Glutamatergic neuron (in vitro differentiated cells): Measurements from ENCODE around the gene LAMA1. TPM values are rescaled to one million over a fixed set of nuclear protein-coding genes. Genes with fewer than 3 reads are reported as not detected.

Experiments used
- DNase-seq: peaks from one replicate; pipeline ENCODE4 v3.0.0; 2022
- H3K27ac Mint-ChIP-seq: one replicate; pipeline ENCODE4 v1.8.0; 2020; ENCODE audit warnings: mild to moderate bottlenecking, mixed read lengths, inconsistent platforms; ENCODE audit not compliant: unreplicated experiment
- H3K27me3 Mint-ChIP-seq: one replicate; pipeline ENCODE4 v1.8.0; 2020; ENCODE audit warnings: mild to moderate bottlenecking, moderate library complexity, mixed read lengths, inconsistent platforms; ENCODE audit not compliant: unreplicated experiment
- H3K36me3 Mint-ChIP-seq: one replicate; pipeline ENCODE4 v1.8.0; 2020; ENCODE audit warnings: mild to moderate bottlenecking, mixed read lengths, inconsistent platforms; ENCODE audit not compliant: unreplicated experiment
- H3K4me1 Mint-ChIP-seq: one replicate; pipeline ENCODE4 v1.8.0; 2020; ENCODE audit warnings: mild to moderate bottlenecking, low read depth, mixed read lengths, inconsistent platforms; ENCODE audit not compliant: unreplicated experiment
- H3K4me3 Mint-ChIP-seq: one replicate; pipeline ENCODE4 v1.8.0; 2020; ENCODE audit warnings: mild to moderate bottlenecking, mixed read lengths, inconsistent platforms; ENCODE audit not compliant: unreplicated experiment
- H3K9me3 Mint-ChIP-seq: one replicate; pipeline ENCODE4 v1.8.0; 2020; ENCODE audit warnings: mild to moderate bottlenecking, moderate library complexity, mixed read lengths, inconsistent platforms; ENCODE audit not compliant: unreplicated experiment
- total RNA-seq: library from RNA; stranded (reverse); fragmentation: NEBNext Ultra II Directional; extraction: Animal tissue kit (Norgen Biotek cat#: 25700); gene quantifications from one replicate; pipeline ENCODE4 v1.2.1, GENCODE V29; 2021; ENCODE audit not compliant: unreplicated experiment
- TF ChIP-seq, protein P1 (sequence below): fragments of 200-600 bp; sonication (generic); IDR thresholded peaks from one replicate; pipeline ENCODE4 v1.5.0; 2021; ENCODE audit not compliant: partially characterized antibody, unreplicated experiment

LAMA1 gene
- total RNA-seq, 1 donor from 2014 or later, result 32.0 TPM

DNA sequence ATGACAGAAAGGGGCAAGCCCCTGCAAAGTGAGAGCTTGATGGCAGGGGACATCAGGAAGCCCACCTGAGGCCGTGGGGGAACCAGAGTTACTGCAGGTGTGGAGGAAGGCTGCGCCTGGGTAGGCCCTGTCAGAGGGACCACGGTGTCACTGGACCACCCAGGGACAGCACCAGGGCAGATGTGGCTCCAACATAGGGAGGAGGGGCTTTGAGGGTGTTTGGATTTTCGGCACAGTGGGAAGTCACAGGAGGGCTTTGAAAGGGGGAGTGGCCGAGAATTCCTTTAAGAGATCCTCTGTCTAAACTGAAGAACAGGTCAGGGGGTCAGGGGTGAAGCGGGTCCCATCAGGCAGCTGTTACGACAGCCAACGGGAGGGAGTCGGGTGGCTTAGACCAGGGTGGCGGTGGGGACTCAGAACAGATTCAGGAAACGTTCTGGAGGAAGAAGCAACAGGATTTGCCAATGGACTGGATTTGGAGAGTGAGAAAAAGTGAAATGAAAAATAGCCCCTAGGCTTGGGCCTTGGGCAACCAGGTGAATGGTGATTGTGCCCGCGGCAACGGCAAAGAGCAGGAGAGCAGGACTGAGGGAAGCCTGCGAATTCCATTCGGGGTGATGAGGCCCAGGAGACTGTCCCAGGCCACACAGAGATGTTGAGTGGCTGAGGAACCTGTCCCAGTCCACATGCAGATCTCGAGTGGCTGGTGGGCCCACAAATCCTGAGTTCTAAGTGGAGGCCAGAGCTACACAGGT lies 166.1 kb downstream of the LAMA1 start:
- Mint-ChIP-seq H3K9me3 (no peaks in the 10 kb centered on the region), H3K27me3 (peaks cover 5% of the 10 kb centered on the region), H3K27ac (no peak overlapping the region), H3K4me1 (no peaks in the 10 kb centered on the region), H3K36me3 (peaks cover 6% of the 10 kb centered on the region), H3K4me3 (no peak overlapping the region)
- no peak for DNase-seq
- TF ChIP-seq, protein P1, sequence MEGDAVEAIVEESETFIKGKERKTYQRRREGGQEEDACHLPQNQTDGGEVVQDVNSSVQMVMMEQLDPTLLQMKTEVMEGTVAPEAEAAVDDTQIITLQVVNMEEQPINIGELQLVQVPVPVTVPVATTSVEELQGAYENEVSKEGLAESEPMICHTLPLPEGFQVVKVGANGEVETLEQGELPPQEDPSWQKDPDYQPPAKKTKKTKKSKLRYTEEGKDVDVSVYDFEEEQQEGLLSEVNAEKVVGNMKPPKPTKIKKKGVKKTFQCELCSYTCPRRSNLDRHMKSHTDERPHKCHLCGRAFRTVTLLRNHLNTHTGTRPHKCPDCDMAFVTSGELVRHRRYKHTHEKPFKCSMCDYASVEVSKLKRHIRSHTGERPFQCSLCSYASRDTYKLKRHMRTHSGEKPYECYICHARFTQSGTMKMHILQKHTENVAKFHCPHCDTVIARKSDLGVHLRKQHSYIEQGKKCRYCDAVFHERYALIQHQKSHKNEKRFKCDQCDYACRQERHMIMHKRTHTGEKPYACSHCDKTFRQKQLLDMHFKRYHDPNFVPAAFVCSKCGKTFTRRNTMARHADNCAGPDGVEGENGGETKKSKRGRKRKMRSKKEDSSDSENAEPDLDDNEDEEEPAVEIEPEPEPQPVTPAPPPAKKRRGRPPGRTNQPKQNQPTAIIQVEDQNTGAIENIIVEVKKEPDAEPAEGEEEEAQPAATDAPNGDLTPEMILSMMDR, result no peak

DNA sequence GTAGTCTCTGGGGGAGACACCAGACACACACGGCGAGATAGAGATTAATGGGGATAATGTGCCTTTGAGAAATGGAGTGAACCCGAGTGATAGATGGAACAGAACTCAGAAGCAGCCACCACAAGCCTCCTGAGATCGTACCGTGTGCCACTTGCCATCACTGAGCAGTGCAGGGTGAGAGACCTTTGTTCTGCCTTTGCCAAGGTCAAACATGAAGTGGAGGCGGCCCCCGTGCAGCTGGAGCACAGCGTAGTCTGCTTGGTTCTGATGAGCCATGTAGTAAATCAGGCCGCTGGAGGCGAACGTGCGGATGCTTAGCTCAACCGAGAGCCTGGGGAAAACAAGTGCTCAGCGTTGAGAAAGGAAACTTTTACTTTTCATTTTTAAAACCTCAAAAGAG lies 167.0 kb downstream of the LAMA1 start:
- DNase-seq, result no peak
- Mint-ChIP-seq H3K4me3 (no peak overlapping the region), H3K27me3 (peaks cover 5% of the 10 kb centered on the region), H3K4me1 (no peaks in the 10 kb centered on the region), H3K27ac (no peak overlapping the region), H3K9me3 (no peaks in the 10 kb centered on the region), H3K36me3 (peaks cover 6% of the 10 kb centered on the region)
- TF ChIP-seq, protein P1, result no peak

DNA sequence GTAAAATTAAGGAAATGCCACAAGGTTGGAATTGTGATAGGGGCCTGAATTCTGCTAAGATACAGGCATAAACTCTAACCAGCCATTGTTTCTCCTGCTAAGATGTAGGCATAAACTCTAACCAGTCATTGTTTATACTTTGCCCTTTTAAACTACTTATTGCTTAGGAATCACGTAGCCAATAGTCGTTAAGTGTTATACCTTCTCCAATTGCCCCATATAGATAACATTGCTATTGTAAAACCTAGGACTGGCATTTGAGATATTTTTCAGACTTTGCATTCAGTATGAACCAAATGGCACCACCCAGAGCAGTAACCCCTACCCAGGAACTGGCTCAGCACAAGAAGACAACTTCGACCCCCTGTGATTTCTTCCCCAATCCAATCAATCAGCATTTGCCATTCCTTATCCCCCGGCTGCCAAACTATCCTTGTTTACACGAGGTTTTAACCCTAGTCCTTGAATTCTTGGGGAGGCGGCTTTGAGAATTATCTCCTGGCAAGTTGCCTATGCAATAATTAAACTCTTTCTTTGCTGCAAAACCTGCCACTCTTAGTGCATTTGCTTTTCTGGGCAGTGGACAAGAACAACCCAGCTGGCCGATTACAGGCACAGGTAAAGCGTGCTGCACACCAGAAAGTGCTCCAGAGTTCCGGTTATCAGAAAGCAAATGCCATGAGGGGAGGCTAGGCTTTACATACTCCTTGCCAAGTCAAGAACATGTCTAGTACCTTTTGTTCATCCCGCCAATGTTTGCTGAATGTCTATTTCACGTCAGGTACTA lies 167.6 kb downstream of the LAMA1 start:
- Mint-ChIP-seq H3K4me3 (no peak overlapping the region), H3K36me3 (peaks cover 6% of the 10 kb centered on the region), H3K27ac (no peak overlapping the region), H3K4me1 (no peaks in the 10 kb centered on the region), H3K9me3 (no peaks in the 10 kb centered on the region), H3K27me3 (peaks cover 5% of the 10 kb centered on the region)
- TF ChIP-seq, protein P1, result no peak
- no peak for DNase-seq

DNA sequence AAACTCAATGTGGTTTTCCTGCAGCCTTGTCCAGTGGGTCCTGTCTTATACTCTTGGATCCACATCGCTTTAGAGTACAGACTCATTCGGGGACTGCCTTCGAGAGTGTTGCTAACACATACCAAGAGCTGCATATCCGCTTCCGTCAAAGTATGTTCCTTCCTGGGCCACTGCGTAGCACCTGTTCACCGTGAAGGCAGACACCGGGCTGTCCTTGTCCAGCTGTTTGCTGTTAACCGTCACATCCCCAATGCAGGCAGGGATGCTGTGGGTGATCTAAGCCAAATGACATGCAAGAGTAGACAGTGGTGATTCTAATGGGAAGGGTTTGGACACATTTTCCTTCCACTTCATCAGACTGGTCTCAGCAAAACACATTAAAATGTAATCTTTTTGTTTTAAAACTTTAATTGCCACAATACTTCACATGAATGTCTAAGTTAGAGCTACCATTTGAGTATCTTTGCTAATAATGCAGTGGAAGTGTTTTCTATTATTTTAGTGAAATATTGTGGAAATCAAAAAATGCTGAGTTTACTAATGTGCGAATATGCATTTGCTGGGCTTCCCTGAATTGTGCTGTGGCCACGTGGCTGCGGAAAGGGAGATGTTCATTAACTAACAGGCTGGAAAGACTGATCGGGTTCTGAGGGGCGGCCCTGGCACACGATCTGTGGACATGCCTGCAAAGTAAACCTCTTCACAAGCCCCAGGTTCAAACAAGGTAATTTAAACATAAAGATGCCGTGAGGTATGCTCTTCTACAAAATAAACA lies 169.1 kb downstream of the LAMA1 start:
- H3K27ac Mint-ChIP-seq, result no peak overlapping the region
- H3K4me1 Mint-ChIP-seq, result no peaks in the 10 kb centered on the region
- H3K4me3 Mint-ChIP-seq, result no peak overlapping the region
- H3K27me3 Mint-ChIP-seq, result peaks cover 1% of the 10 kb centered on the region
- no peaks in the 10 kb centered on the region for H3K36me3 Mint-ChIP-seq
- no peaks in the 10 kb centered on the region for H3K9me3 Mint-ChIP-seq
- TF ChIP-seq, protein P1, result no peak
- DNase-seq, result no peak
